K562 (cell line): ENCODE results near the gene SPI1.

ENCODE experiments used
- ELF4 ChIP-seq: fragments of 450-650 bp; formaldehyde crosslinking; IDR thresholded peaks from 2 replicates; pipeline ENCODE4 v1.4.0; 2022; ENCODE audit warnings: missing genetic modification characterization
- HNRNPLL ChIP-seq: fragments of 200-400 bp; formaldehyde crosslinking; IDR thresholded peaks from 2 replicates; pipeline ENCODE4 v1.6.1; 2017; ENCODE audit warnings: low read length, low read depth, mild to moderate bottlenecking; ENCODE audit not compliant: poor library complexity, severe bottlenecking
- NBN ChIP-seq: fragments of 450-650 bp; IDR thresholded peaks from 2 replicates; pipeline ENCODE4 v1.6.1; 2016; ENCODE audit warnings: low read depth, mild to moderate bottlenecking
- NONO ChIP-seq, 2 experiments: fragments of 200-400 bp in 1 of 2; fragments of 450-650 bp in 1 of 2; formaldehyde crosslinking in 1 of 2; IDR thresholded peaks; 2 replicates each; pipeline ENCODE4 v1.6.1; 2017; ENCODE audit warnings: low read depth in 2 of 2, mild to moderate bottlenecking in 2 of 2, moderate library complexity in 2 of 2, low read length in 1 of 2
- POLR2AphosphoS5 ChIP-seq: IDR thresholded peaks from 2 replicates; pipeline ENCODE4 v1.6.1; 2011; ENCODE audit warnings: mild to moderate bottlenecking, low read depth, low read length, moderate library complexity; ENCODE audit not compliant: control insufficient read depth, insufficient read depth
- POU5F1 ChIP-seq: fragments of 150-350 bp; IDR thresholded peaks from 2 replicates; pipeline ENCODE4 v1.6.1; 2014; ENCODE audit warnings: borderline replicate concordance, low read length, low read depth, mild to moderate bottlenecking; ENCODE audit not compliant: partially characterized antibody
- RAD21 ChIP-seq, 2 experiments: fragments of 250-450 bp in 1 of 2; fragments of 450-650 bp in 1 of 2; sonication (Bioruptor Pico) in 1 of 2; formaldehyde crosslinking in 1 of 2; IDR thresholded peaks in 1 of 2; conservative IDR thresholded peaks in 1 of 2; 2 replicates each; pipeline versions ENCODE4 v1.4.0 to v1.8.0; 2020 to 2022; ENCODE audit warnings: mild to moderate bottlenecking in 2 of 2, moderate library complexity in 1 of 2
- SMC3 ChIP-seq: conservative IDR thresholded peaks from 2 replicates; pipeline ENCODE4 v1.6.1; 2011; ENCODE audit warnings: low read depth, low read length, improper control_type of control experiment; ENCODE audit not compliant: insufficient read depth
- SP2 ChIP-seq: IDR thresholded peaks from 2 replicates; pipeline ENCODE4 v1.6.1; 2011; ENCODE audit warnings: mild to moderate bottlenecking, low read depth, low read length, moderate library complexity; ENCODE audit not compliant: poor library complexity, severe bottlenecking; ENCODE audit errors: extremely low read depth
- SPI1 ChIP-seq: IDR thresholded peaks from 2 replicates; pipeline ENCODE4 v1.6.1; 2011; ENCODE audit warnings: low read depth, low read length, control low read depth, borderline replicate concordance
- ZBTB33 ChIP-seq: sonication (generic); formaldehyde crosslinking; IDR thresholded peaks from 2 replicates; pipeline ENCODE4 v1.8.1; 2023; ENCODE audit warnings: mild to moderate bottlenecking, missing genetic modification reagents
- ZEB2 ChIP-seq: fragments of 450-650 bp; IDR thresholded peaks from 2 replicates; pipeline ENCODE4 v1.6.1; 2016

- TF ChIP-seq SP2 (no peak), POU5F1 (no peak), POLR2AphosphoS5 (no peak), ZBTB33 (CRISPR knock-in tag) (no peak), SMC3 (no peak), ZEB2 (no peak), NBN (no peak), NONO (IDR thresholded peaks at IDR 0.05; ENCODE audit: low read depth in 2 of 2, low read length in 1 of 2) (no peak), RAD21 (CRISPR knock-in tag; conservative IDR thresholded peaks at IDR 0.05 in 1 of 2, IDR thresholded peaks at IDR 0.05 in 1 of 2) (no peak), SPI1 (no peak), HNRNPLL (no peak), ELF4 (CRISPR knock-in tag) (no peak)
These were observed 15.6 kb upstream of the SPI1 start for GRCh38 chr11:47394050-47394321.
